Subcutaneous abdominal adipose tissue (tissue), 5 donors: ENCODE data around the gene GINS3.

Experiments used
- H3K27ac ChIP-seq: one replicate; pipeline ENCODE4 v1.7.0; 2013; ENCODE audit warnings: low read depth, mild to moderate bottlenecking, inconsistent platforms, low read length, moderate library complexity
- H3K27me3 ChIP-seq, 5 donors: one replicate each; pipeline ENCODE4 v1.7.0; 2013; ENCODE audit warnings: low read length in 5 of 5, inconsistent platforms in 1 of 5; ENCODE audit not compliant: control insufficient read depth in 5 of 5, insufficient read depth in 4 of 5
- H3K36me3 ChIP-seq, 5 donors: one replicate each; pipeline ENCODE4 v1.7.0; 2013; ENCODE audit warnings: low read length in 5 of 5; ENCODE audit not compliant: control insufficient read depth in 5 of 5, insufficient read depth in 5 of 5
- H3K4me1 ChIP-seq, 5 donors: one replicate each; pipeline ENCODE4 v1.7.0; 2013; ENCODE audit warnings: low read length in 5 of 5, mild to moderate bottlenecking in 3 of 5, moderate library complexity in 1 of 5; ENCODE audit not compliant: control insufficient read depth in 5 of 5, insufficient read depth in 5 of 5
- H3K4me3 ChIP-seq, 5 donors: one replicate each; pipeline ENCODE4 v1.7.0; 2013; ENCODE audit warnings: low read length in 5 of 5, low read depth in 1 of 5
- H3K9ac ChIP-seq, 5 donors: one replicate each; pipeline ENCODE4 v1.7.0; 2013; ENCODE audit warnings: low read length in 5 of 5, mild to moderate bottlenecking in 4 of 5, moderate library complexity in 3 of 5
- H3K9me3 ChIP-seq, 5 donors: one replicate each; pipeline ENCODE4 v1.7.0; 2013; ENCODE audit warnings: low read length in 5 of 5; ENCODE audit not compliant: control insufficient read depth in 5 of 5
- donor health status: healthy.
- donor health status: healthy.
- donor health status: healthy.
- donor health status: healthy.
- donor health status: healthy.

GINS3 gene

DNA sequence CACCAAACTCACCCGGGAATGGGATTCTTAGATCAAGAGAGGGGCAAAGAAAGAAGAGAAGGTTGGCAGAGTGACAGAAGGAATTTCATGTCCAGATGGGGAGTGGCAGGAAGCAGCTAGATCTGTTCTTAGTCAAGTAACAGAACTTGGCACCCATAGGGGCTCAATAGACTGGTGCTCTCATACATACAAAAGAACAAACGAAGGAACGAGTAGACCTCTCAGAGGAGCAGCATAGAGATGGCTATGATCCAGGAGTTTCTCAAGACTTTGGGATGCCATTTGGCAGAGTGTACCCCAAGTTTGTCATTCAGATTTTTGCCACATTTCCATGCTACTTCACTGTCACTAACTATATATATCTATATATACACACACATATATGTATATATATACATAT, 47.9 kb downstream of the GINS3 start:
- peaks cover 0 to 6% (median 0%) of the 10 kb centered on the region in 5 donors for H3K9me3 ChIP-seq
- H3K36me3 ChIP-seq: no peaks in the 10 kb centered on the region
- H3K27me3 ChIP-seq: peaks cover 0 to 11% (median 6%) of the 10 kb centered on the region in 5 donors
- H3K4me3 ChIP-seq: no peak overlapping the region
- peaks cover 0 to 3% (median 0%) of the 10 kb centered on the region in 5 donors for H3K4me1 ChIP-seq
- no peak overlapping the region for H3K9ac ChIP-seq
- H3K27ac ChIP-seq: no peak overlapping the region

DNA sequence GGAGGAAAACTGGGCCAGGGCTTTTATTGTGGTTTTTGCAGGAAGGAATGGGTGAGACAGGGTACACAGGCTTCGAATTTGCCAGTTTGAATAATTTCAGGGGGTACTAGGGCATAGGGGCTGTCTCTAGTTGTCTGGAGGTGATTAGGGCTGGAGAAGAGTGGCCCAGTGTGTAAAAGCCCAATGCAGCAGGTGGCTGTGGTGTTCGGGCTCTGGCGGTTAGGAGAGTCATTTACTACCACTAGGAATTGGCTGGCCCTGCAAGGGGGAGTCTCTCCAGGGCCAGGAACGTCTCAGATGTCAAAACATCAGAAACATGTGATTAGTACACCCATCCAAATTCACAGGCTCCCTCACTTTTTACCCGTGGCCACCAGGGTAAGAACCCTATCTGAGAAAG, 50.3 kb downstream of the GINS3 start:
- Histone ChIP-seq H3K27me3 (peaks cover 0 to 11% (median 6%) of the 10 kb centered on the region in 5 donors), H3K4me1 (peaks cover 0 to 3% (median 0%) of the 10 kb centered on the region in 5 donors), H3K9me3 (peaks cover 0 to 1% (median 0%) of the 10 kb centered on the region in 5 donors), H3K36me3 (no peaks in the 10 kb centered on the region), H3K9ac (no peak overlapping the region), H3K27ac (no peak overlapping the region), H3K4me3 (no peak overlapping the region)

DNA sequence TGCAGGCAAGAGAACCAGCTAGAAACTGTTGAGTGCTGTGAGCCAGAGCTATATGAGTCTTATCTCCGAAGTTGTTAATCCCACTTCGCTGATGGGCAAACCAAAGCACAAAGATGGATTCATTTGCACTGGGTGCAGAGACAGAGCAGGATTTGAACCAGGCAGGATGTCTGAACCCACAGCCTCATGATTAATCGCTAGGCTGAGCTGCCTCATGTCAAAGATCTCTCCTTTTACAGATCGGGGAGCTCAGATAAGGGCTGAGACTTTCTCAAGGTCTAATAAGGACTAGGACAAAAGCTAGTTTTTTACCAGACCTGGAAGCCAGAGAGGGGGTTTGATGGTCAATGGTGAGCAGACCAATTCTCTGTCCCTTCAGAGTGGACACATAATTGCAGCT, 51.5 kb downstream of the GINS3 start:
- Histone ChIP-seq H3K4me3 (no peak overlapping the region), H3K9me3 (no peaks in the 10 kb centered on the region), H3K9ac (no peak overlapping the region), H3K27me3 (peaks cover 0 to 11% (median 6%) of the 10 kb centered on the region in 5 donors), H3K27ac (no peak overlapping the region), H3K4me1 (peaks cover 0 to 3% (median 0%) of the 10 kb centered on the region in 5 donors), H3K36me3 (no peaks in the 10 kb centered on the region)

DNA sequence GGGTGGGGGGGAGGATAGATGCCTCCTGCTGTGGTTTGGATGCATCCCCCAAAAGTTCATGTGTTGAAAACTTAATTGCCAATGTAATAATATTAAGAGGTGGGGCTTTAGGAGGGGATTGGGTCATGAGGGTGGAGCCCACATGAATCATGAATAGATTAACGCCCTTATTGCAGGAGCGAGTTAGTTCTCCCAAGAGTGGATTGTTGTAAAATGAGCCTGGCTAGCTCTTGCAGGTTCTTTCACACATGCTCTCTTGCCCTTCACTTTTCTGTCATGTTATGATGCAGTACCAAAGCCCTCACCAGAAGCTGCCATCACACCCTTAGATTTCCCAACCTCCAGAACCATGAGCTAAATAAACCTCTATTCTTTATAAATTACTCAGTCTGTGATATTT, 52.0 kb downstream of the GINS3 start:
- Histone ChIP-seq H3K9me3 (no peaks in the 10 kb centered on the region), H3K27me3 (peaks cover 0 to 11% (median 6%) of the 10 kb centered on the region in 5 donors), H3K27ac (no peak overlapping the region), H3K9ac (no peak overlapping the region), H3K4me1 (peaks cover 0 to 3% (median 0%) of the 10 kb centered on the region in 5 donors), H3K36me3 (no peaks in the 10 kb centered on the region), H3K4me3 (no peak overlapping the region)

DNA sequence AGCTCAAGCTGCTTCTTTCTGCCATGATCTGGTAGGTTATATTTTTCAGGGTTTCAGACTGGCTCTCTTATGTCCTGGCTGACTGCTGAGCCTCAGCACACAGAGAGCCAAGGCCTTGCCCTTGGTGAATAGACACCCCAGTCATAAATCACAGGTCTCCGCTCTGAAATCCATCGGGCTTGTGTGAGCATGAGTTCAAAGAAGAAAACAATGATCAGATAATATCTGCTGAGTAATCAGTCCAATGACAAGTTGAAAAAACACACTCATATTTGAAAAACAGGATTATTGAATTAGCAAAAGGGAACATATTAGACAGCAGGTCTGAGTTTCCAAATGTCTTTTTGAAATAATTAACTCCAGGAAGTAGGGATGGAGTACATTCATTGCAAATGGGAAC, 56.6 kb downstream of the GINS3 start:
- Histone ChIP-seq H3K9me3 (no peaks in the 10 kb centered on the region), H3K27ac (no peak overlapping the region)

DNA sequence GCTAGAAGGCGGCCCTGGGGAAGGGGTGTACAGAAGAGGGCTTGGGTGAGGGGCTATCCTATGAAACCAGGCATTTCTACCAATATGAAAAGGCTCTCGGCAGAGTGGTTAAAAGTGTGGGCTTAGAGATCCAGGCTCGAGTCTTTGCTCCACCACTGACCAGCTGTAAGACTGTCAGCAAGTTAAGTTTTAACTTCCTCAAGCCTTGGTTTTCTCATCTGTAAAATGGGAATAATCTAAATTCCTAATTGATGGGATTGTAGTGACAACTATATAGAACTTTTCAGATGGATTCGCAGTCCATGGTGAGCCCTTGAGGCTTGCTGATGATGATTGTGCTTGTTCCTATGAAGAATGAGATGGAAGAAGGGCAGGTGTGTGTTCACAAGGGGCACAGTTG, 57.0 kb downstream of the GINS3 start:
- peaks cover 0 to 3% (median 0%) of the 10 kb centered on the region in 5 donors for H3K27me3 ChIP-seq
- H3K9me3 ChIP-seq: no peaks in the 10 kb centered on the region
- no peak overlapping the region for H3K27ac ChIP-seq
- H3K4me3 ChIP-seq: no peak overlapping the region
- no peaks in the 10 kb centered on the region for H3K36me3 ChIP-seq
- no peaks in the 10 kb centered on the region for H3K4me1 ChIP-seq
- H3K9ac ChIP-seq: no peak overlapping the region

More for the DNA sequence above, 56.6 kb downstream of the GINS3 start:
- Histone ChIP-seq H3K4me1 (no peaks in the 10 kb centered on the region), H3K27me3 (peaks cover 0 to 3% (median under 1%) of the 10 kb centered on the region in 5 donors), H3K9ac (no peak overlapping the region), H3K36me3 (no peaks in the 10 kb centered on the region), H3K4me3 (no peak overlapping the region)

DNA sequence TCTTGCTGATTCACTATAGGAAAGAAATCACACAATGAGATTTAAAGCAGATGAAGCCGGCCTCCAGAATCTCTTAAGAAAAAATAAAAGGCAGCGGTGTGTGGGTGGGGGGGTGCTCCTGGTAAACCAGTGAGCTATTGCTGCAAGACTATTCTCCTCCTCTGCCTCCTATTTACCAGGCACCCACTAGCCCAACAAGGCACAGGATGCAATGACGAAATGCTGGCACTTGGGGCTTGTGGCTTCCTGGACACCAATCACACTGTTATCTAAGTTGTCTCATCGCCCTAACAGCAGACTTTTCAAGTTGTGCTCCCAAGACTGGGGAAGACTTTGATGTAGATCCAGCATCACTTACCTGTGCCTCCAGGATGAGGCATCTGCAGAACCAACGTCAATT, 57.5 kb downstream of the GINS3 start:
- Histone ChIP-seq H3K27ac (no peak overlapping the region), H3K9me3 (no peaks in the 10 kb centered on the region), H3K27me3 (peaks cover 0 to 3% (median 0%) of the 10 kb centered on the region in 5 donors), H3K9ac (no peak overlapping the region), H3K4me3 (no peak overlapping the region), H3K4me1 (no peaks in the 10 kb centered on the region), H3K36me3 (no peaks in the 10 kb centered on the region)

DNA sequence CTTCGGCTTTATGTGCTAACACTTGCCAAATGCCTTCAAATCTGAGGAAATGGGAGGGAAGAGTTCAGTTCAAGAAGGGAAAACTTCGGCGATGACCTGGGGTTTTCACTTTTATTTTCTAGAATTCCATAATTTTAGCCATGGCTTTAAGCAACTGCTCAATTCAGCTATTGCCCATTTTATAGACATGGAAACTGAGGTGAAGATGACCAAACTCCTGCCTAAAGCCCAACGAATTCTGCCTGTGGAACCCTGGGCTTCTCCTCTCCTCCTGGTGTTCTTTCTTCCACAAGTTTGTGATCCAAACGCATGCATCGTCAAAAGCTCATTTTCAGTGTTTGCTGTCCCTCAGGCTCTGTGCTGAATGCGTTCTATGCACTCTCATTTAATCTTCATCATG, 58.3 kb downstream of the GINS3 start:
- Histone ChIP-seq H3K9me3 (no peaks in the 10 kb centered on the region), H3K36me3 (no peaks in the 10 kb centered on the region), H3K9ac (no peak overlapping the region), H3K27ac (no peak overlapping the region), H3K4me1 (no peaks in the 10 kb centered on the region), H3K27me3 (peaks cover 0 to 3% (median 0%) of the 10 kb centered on the region in 5 donors), H3K4me3 (no peak overlapping the region)

DNA sequence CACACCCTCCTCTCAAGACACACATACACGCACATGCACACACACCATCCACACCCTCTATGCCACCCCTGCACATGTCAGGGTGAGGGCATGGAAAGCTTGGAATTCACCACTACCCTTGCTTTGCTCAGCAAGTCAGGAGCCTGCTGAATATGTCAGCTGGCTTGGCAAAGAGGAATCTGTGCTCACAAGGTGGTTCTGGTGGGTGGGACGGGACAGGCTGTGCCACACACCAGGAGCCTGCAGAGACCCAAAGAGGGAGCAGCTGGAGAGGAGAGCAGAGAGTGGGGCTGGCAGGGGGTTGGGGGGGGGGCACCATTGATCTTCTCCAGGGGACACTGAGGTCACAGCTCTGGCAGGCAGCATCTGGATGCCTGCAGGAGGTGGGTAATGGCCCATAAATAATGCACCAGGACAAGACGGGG, 59.0 kb downstream of the GINS3 start:
- Histone ChIP-seq H3K36me3 (no peaks in the 10 kb centered on the region), H3K9ac (no peak overlapping the region), H3K4me3 (no peak overlapping the region), H3K4me1 (no peaks in the 10 kb centered on the region), H3K9me3 (no peaks in the 10 kb centered on the region), H3K27ac (no peak overlapping the region), H3K27me3 (peaks cover 0 to 3% (median 0%) of the 10 kb centered on the region in 5 donors)

DNA sequence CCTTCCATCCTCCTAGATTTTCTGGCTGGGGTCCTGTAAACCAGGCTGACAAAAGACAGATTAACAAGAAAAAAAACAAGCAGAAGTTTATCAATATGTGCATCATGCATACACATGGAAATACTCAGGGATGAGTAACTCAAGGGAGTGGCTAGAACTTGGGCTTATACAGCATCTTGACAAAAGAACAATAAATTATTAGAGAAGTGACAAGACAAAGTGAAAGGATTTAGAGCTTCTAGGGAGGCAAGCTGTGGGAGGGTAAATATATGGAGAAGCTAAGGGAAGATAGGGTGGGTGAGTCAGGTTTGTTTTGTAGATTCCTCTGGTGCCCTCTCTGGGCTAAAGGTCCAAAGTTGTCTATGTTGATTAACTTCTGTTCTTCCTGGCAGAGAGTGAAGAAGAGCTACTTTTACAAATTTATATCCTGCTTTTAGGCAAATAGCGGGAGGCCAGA, 59.7 kb downstream of the GINS3 start:
- peaks cover 0 to 3% (median 0%) of the 10 kb centered on the region in 5 donors for H3K27me3 ChIP-seq

More for the DNA sequence above, 59.7 kb downstream of the GINS3 start:
- Histone ChIP-seq H3K4me3 (no peak overlapping the region), H3K9ac (no peak overlapping the region), H3K4me1 (no peaks in the 10 kb centered on the region), H3K9me3 (no peaks in the 10 kb centered on the region), H3K36me3 (no peaks in the 10 kb centered on the region), H3K27ac (no peak overlapping the region)
